ENCODE data around the gene TAC1. TPM values are rescaled to one million over a fixed set of nuclear protein-coding genes. Genes with fewer than 3 reads are reported as not detected.

Gene TAC1
- total RNA-seq (not detected), polyA plus RNA-seq (under 1 TPM in 2 of 3 donors, not detected in 1; 0.03 to 0.14 TPM)
- long read RNA-seq, donor 1: 0 reads
- long read RNA-seq, donor 2: 0 reads

GRCh38 chr7:97731736-97732564 lies at the start of gene TAC1:
Gene TAC1 (plus strand): TSS chr7:97732086. CDS start chr7:97732613, 527 bp downstream.
- Histone ChIP-seq H3K36me3 (ENCODE audit: insufficient read depth in 1 of 2, low read depth in 1 of 2) (no peaks in the 10 kb centered on the region), H3K9me3 (no peaks in the 10 kb centered on the region), H3K27me3 (ENCODE audit: insufficient read depth in 3 of 3, low read length in 2 of 3) (peaks cover 3 to 47% (median 18%) of the 10 kb centered on the region in 3 donors), H3K4me1 (no peaks in the 10 kb centered on the region), H3K27ac (no peak within 1 kb of the TSS), H3K4me3 (no peak within 1 kb of the TSS)
- no peak for ATAC-seq
- intact Hi-C loops (cut with DNase I): no loop called here
- WGBS, 3 donors: 2 to 3% (median 2%) methylated on average over 51 to 57 of the region's 57 CpGs
- no peak for DNase-seq
- TF ChIP-seq CTCF (IDR thresholded peaks at IDR 0.05): no peak

- TF ChIP-seq CTCF (IDR thresholded peaks at IDR 0.05): no peak
- no peak for ATAC-seq
Observed at GRCh38 chr7:97685952-97686351, 45.9 kb upstream of the TAC1 start.

GRCh38 chr7:97693586-97693985 lies 38.3 kb upstream of the TAC1 start:
- H3K9me3 ChIP-seq: no peaks in the 10 kb centered on the region
- intact Hi-C loops (cut with DNase I): no loop called here
- no peak for TF ChIP-seq CTCF (IDR thresholded peaks at IDR 0.05)

More at GRCh38 chr7:97685952-97686351, 45.9 kb upstream of the TAC1 start:
- Histone ChIP-seq H3K4me3 (no peak overlapping the region), H3K27me3 (ENCODE audit: insufficient read depth in 3 of 3, low read length in 2 of 3) (no peaks in the 10 kb centered on the region), H3K4me1 (no peaks in the 10 kb centered on the region), H3K27ac (no peak overlapping the region), H3K36me3 (ENCODE audit: insufficient read depth in 1 of 2, low read depth in 1 of 2) (no peaks in the 10 kb centered on the region), H3K9me3 (no peaks in the 10 kb centered on the region)
- intact Hi-C loops (cut with DNase I): no loop called here
- 66 to 79% (median 76%) methylated on average over 4 of the region's 4 CpGs for WGBS, 3 donors
- no peak for DNase-seq

GRCh38 chr7:97694355-97694754 lies 37.5 kb upstream of the TAC1 start:
- Histone ChIP-seq H3K9me3 (no peaks in the 10 kb centered on the region), H3K36me3 (ENCODE audit: insufficient read depth in 1 of 2, low read depth in 1 of 2) (no peaks in the 10 kb centered on the region), H3K4me3 (no peak overlapping the region), H3K27me3 (ENCODE audit: insufficient read depth in 3 of 3, low read length in 2 of 3) (no peaks in the 10 kb centered on the region), H3K27ac (no peak overlapping the region), H3K4me1 (no peaks in the 10 kb centered on the region)
- TF ChIP-seq CTCF (IDR thresholded peaks at IDR 0.05): no peak
- ATAC-seq: no peak
- intact Hi-C loops (cut with DNase I): no loop called here
- WGBS, 3 donors: 81 to 86% (median 85%) methylated on average over 2 of the region's 2 CpGs
- no peak for DNase-seq

More at GRCh38 chr7:97693586-97693985, 38.3 kb upstream of the TAC1 start:
- ATAC-seq: no peak
- WGBS, 3 donors: 77 to 86% (median 81%) methylated on average over 1 of the region's 1 CpG
- Histone ChIP-seq H3K4me1 (no peaks in the 10 kb centered on the region), H3K4me3 (no peak overlapping the region), H3K27ac (no peak overlapping the region), H3K36me3 (ENCODE audit: insufficient read depth in 1 of 2, low read depth in 1 of 2) (no peaks in the 10 kb centered on the region), H3K27me3 (ENCODE audit: insufficient read depth in 3 of 3, low read length in 2 of 3) (no peaks in the 10 kb centered on the region)
- DNase-seq: no peak
